Medulla oblongata (tissue), 1 donor: Measurements from ENCODE around the gene RNF112.

Experiments
- DNase-seq: peaks from one replicate; pipeline ENCODE4 v3.0.0-alpha.2; 2015; ENCODE audit errors: extremely low spot score

Gene RNF112

GRCh38 chr17:19410875-19411620 lies at the start of gene RNF112:
Gene RNF112, plus strand, starts transcription at chr17:19411232. Its CDS starts 177 bp downstream, at chr17:19411409.
- peak; percentile 42 for DNase-seq

GRCh38 chr17:19361326-19361725 lies 49.7 kb upstream of the RNF112 start:
- no peak for DNase-seq

DNA sequence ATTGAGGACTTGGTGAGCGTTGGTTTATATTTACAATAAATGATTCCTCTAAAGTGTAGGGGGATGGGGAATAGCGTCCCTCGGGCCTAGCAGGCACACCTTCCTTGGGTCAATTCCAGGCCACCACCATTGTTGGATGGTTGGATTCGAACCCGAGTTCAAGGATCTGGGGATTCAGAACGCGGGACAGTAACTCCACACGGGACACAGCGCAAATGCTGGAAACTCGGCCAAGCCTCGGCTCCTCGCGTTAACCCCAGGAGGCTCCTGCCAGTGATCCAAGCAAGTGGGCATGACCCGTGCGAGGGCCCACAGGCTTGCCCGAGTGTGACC lies 49.1 kb upstream of the RNF112 start:
- DNase-seq = no peak

DNA sequence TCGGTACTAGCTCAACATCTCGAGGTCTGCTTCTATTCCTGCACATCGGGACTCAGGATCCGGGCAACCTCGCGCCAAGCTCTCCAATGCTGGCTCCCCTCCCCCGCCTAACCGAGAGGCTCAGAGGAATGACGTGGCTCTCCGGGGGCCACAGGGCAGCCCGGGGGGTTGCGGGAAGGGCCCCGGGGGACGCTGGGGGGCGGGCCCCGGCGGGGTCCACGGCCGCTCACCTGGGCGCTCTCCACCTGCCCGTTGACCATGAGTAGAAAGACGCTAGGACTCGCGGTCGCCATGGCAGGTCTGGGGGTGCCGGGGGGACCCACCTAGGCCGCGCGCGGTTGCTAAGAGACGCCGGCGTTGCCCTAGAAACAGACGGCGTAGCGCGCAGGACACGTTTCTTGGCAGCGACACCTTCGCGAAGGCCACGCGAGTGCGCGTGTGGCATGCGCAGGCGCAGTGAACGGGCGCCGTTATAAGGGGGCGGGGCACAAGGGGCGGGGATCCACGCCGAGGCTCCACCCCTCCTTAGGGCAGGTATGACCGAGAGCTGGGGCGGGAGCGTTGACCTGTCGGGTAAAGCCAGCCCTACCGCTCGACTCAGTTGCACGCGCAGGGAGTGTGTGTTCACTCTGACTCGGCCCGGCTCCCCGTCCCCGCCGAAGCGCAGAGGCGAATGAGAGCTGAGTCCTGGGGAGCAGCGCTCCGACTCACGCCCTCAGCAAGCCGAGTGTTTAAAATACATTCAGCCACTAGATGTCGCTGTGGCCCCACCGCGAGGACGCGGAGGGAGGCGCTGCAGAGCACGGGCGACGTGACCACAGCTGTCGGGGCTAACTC lies 48.5 kb upstream of the RNF112 start, which contains the start of gene B9D1:
B9D1 (minus strand) TSS at position 447 of the 837 bp plus-strand sequence; CDS start at position 293, 154 bp downstream.
- DNase-seq = peak; percentile 94

GRCh38 chr17:19363114-19363438 lies 48.0 kb upstream of the RNF112 start:
- no peak for DNase-seq

DNA sequence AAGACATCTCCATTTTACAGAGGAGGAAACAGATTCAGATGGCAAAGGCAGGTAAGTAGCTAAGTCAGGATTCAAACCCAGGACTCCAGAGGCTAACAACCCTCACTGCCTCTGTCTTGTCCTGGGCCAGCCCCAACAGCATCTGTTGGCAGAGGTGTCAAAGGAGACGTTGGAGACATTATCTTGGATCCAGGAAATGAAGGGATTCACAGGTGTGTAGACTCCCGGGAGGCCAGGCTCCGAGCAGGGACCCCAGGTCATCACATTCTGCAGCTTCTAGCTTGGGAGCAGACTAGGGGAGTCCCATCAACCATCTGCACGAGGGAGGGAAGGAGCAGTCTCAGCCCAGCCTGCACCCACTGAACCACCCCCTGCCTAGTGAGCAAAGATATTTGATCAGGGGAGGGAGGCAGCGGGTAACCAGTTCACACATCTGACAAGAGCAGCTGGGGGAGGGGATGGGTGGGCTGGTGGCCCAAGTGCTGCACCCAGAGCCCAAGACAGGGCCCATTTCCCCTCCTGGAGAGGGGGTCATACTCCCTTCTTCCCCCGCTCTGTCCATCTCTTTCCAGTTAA lies 47.5 kb upstream of the RNF112 start:
- DNase-seq = no peak

DNA sequence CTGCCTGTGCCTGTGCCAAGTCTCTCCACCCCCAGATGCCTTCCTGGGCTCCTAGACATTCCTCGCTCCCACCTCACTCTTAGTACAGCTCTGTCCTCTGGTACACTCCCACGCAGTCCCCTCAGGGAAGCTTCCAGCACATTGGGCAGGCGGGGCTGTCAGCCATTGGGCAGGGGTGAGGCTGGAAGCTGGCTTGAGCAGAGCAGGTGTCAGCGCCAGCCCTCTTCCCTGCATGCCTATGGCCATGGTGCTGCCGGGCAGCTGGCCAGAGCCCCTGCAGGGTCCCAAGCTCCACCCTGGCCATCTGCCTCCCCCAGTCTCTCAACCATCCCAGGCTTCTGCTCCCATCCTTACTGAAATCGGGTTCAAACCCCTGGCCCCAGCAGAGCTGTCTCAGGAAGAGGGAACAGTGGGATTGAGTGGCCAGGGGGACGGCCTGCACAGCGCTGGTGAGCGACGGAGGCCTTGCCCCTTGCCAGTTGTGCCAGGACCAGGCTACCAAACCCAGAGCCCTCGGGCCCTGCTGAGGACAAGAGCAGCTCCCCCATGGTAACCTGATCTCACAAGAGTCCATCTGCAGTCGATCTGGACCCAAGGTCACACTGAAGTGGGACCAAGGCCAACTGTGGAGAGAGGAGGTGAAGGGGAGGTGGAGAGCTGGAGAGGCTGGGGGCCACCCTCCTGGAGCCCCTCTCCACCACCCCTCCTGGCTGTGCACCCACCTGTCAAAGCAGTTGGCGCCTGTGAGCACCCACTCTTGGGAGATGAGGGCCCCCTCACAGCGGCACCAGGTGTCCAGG lies 46.1 kb upstream of the RNF112 start:
- no peak for DNase-seq

DNA sequence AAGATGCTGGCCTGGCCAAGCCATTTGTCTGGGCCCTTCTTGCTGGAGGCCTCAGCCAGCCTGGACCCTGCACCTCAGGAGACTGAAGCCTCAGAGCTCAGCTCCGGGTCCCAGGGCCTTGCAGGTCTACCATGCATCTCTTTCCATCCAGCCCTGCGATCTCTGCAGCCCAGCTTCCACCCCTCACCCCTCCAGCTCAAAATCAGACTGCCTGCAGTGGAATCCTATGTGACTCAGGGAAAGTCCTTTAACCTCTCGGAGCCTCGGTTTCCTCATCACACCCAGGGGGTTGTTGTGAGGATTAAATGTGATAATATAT lies 45.6 kb upstream of the RNF112 start:
- no peak for DNase-seq

GRCh38 chr17:19365833-19366636 lies 45.0 kb upstream of the RNF112 start:
- no peak for DNase-seq

DNA sequence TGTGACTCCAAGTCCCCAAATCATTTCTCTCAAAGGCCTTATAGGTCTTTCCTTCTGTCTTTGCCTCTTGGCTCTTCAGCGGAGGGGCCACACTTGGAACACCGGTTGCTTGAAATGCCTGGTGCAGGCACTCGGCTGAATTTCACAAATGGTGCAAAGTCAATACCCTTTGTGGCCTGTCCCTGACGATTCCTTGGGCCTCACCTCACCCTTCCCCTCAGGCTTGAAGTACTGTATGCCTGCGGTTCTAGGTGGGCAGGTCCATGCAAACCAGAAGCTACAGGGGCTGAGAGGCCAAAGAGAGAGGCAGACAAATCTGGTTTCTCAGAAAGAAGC lies 44.4 kb upstream of the RNF112 start:
- DNase-seq = no peak

- DNase-seq = no peak
These were observed 42.8 kb upstream of the RNF112 start for GRCh38 chr17:19368229-19368628.

GRCh38 chr17:19369107-19369778 lies 41.8 kb upstream of the RNF112 start:
- no peak for DNase-seq

GRCh38 chr17:19369846-19370492 lies 41.1 kb upstream of the RNF112 start:
- no peak for DNase-seq

GRCh38 chr17:19370493-19370960 lies 40.5 kb upstream of the RNF112 start:
- no peak for DNase-seq

DNA sequence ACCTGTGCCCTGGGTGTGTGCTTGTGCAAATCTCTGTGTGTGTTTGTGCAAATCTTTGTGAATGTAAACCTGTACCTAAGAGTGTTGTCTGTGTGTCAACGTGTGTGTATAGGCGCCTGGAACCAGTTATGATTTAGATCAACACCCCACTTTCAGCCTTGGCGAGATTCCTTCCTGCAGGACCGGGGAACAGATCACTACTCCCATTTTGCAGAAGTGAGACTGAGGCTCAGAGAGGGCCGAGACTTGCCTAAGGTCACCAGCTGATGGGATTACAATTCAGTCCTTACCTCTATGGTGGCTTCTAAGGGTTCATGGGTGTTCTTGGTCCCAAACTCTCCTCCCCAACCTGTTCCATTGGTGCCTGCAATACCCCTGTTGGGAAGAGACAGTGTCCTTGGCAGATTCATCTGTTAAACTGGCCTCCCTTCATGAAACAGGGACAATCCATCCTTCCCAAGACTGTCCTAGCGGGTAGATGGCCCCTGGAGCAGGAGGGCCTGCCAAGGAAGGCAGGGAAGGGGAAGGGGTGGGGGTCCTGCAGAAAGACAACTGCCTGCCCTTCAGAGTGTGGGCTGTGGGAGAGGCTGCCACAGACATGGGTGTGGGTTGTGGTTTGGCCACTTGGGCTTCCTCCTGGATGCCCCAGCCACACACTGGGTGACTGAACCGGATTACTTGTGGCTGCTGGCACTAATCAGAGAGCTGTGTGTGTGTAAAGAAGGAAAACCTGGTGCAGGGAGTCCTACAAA lies 39.6 kb upstream of the RNF112 start:
- no peak for DNase-seq

DNA sequence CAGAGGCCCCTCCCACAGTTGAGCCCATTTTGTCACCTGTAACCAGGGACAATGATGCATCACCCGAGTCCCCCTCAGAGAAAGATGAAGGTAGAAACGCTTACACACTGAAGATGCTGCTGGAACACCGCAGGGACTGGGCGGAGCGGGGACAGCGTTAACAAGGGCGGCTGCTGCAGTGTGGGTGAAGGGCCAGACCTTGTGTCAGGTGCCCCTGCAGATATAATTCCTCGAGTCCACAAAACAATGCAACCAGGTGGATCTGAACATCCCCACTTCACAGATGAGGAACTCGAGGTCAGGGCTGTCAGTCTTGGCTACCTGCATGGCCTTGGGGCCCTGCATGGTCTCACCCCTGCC lies 39.0 kb upstream of the RNF112 start:
- DNase-seq = no peak

GRCh38 chr17:19372439-19372838 lies 38.6 kb upstream of the RNF112 start:
- DNase-seq = no peak

DNA sequence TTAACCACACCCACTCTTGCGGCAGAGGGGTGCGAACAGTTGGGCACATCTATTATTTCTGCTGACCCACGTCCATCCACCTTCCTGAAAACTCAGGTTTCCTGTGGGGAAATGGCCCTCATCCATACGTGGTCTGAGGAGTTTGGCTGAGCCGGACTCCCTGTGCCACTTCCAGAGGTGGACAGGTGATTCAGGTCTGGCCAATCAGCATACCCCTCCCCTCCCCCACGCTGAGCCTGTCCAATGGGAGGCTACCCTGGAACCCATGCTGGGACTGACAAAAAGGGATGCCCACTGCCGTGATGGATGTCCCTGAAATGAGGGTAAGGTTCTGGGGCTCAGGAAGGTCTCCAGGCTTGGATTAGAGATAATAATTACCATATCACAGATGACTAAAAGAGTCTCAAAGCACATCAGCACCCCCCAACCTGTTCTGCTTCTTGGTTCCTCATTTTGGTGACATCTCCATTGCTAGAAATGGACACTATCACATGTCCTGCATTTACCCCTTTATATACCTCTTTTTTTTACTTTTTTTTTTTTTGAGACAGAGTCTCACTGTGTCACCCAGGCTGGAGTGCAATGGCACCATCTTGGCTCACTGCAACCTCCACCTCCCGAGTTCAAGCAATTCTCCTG lies 38.0 kb upstream of the RNF112 start:
- DNase-seq = no peak

- DNase-seq = no peak
These were observed 36.9 kb upstream of the RNF112 start for GRCh38 chr17:19374136-19374535.
